SK-N-SH (cell line): ENCODE data around the gene GRK1. TPM values are rescaled to one million over a fixed set of nuclear protein-coding genes. Genes with fewer than 3 reads are reported as not detected.

Experiments
- CTCF ChIA-PET: fragments of 300-600, 350-600 bp; formaldehyde crosslinking; extraction: SDS; loops from one replicate; lab custom pipeline; 2021; lab: Yijun Ruan, JAX
- POLR2A ChIA-PET: fragments of 350-600 bp; sonication (Branson Sonifier 250); formaldehyde crosslinking; extraction: SDS; loops from one replicate; lab custom pipeline; 2020; ENCODE audit warnings: antibody characterized with exemption, inconsistent platforms; lab: Yijun Ruan, JAX
- DNase-seq: peaks from one replicate; pipeline ENCODE4 v3.0.0; 2012
- H2AFZ ChIP-seq: fragments of 200-600 bp; sonication (generic); 2 replicates; pipeline ENCODE4 v1.8.1; 2016; ENCODE audit warnings: antibody characterized with exemption, mild to moderate bottlenecking, low read depth
- H3F3A ChIP-seq: fragments of 200-600 bp; sonication (generic); replicated peaks from 2 replicates; pipeline ENCODE3; 2016; ENCODE audit warnings: antibody characterized with exemption, mild to moderate bottlenecking; ENCODE audit not compliant: insufficient read depth
- H3K27ac ChIP-seq, 2 experiments: fragments of 200-500 bp in 1 of 2; fragments of 200-600 bp in 1 of 2; sonication (Bioruptor generic) in 1 of 2; sonication (generic), shearing (Covaris generic) in 1 of 2; 2 replicates each; pipeline versions ENCODE4 v1.5.1 to v1.6.1; 2014 to 2016; ENCODE audit warnings: low read depth in 2 of 2, inconsistent platforms in 1 of 2, low read length in 1 of 2, mild to moderate bottlenecking in 1 of 2, mixed read lengths in 1 of 2
- H3K27me3 ChIP-seq: fragments of 200-600 bp; sonication (generic), shearing (Covaris generic); 2 replicates; pipeline ENCODE4 v1.6.1; 2016; ENCODE audit warnings: mixed run types; ENCODE audit not compliant: insufficient read depth
- H3K36me3 ChIP-seq, 2 experiments: fragments of 200-500 bp in 1 of 2; fragments of 200-600 bp in 1 of 2; sonication (Bioruptor generic) in 1 of 2; sonication (generic) in 1 of 2; replicated peaks in 1 of 2; 2 replicates each; pipeline versions ENCODE3 to v1.5.1; 2014 to 2016; ENCODE audit warnings: low read length in 1 of 2, mild to moderate bottlenecking in 1 of 2; ENCODE audit not compliant: insufficient read depth in 2 of 2, control insufficient read depth in 1 of 2
- H3K4me1 ChIP-seq, 2 experiments: fragments of 200-500 bp in 1 of 2; fragments of 200-600 bp in 1 of 2; sonication (Bioruptor generic) in 1 of 2; sonication (generic), shearing (Covaris generic) in 1 of 2; 2 replicates each; pipeline versions ENCODE4 v1.5.1 to v1.6.1; 2014 to 2016; ENCODE audit warnings: low read depth in 1 of 2, low read length in 1 of 2, mixed run types in 1 of 2; ENCODE audit not compliant: insufficient read depth in 2 of 2, control insufficient read depth in 1 of 2
- H3K4me2 ChIP-seq: fragments of 200-600 bp; sonication (generic), shearing (Covaris generic); 2 replicates; pipeline ENCODE4 v1.6.1; 2017; ENCODE audit warnings: mixed run types
- H3K4me3 ChIP-seq, 2 experiments: fragments of 200-500 bp in 1 of 2; fragments of 200-600 bp in 1 of 2; sonication (Bioruptor generic) in 1 of 2; sonication (generic), shearing (Covaris generic) in 1 of 2; 2 replicates each; pipeline versions ENCODE4 v1.5.1 to v1.8.1; 2014 to 2016; ENCODE audit warnings: low read depth in 2 of 2, inconsistent platforms in 1 of 2, low read length in 1 of 2, mild to moderate bottlenecking in 1 of 2, mixed read lengths in 1 of 2, moderate library complexity in 1 of 2
- H3K79me2 ChIP-seq: fragments of 200-600 bp; sonication (generic); 2 replicates; pipeline ENCODE4 v1.8.1; 2017; ENCODE audit warnings: mild to moderate bottlenecking; ENCODE audit not compliant: insufficient read depth
- H3K9ac ChIP-seq: fragments of 200-600 bp; sonication (generic); 2 replicates; pipeline ENCODE4 v1.6.1; 2017; ENCODE audit warnings: mixed run types
- H3K9me2 ChIP-seq: fragments of 200-600 bp; sonication (generic); 2 replicates; pipeline ENCODE4 v1.6.1; 2017; ENCODE audit warnings: mixed run types
- H3K9me3 ChIP-seq: fragments of 200-600 bp; sonication (generic); 2 replicates; pipeline ENCODE4 v1.6.1; 2017; ENCODE audit warnings: mixed run types, mild to moderate bottlenecking, moderate library complexity
- H4K20me1 ChIP-seq: fragments of 200-600 bp; sonication (generic); 2 replicates; pipeline ENCODE4 v1.6.1; 2017; ENCODE audit warnings: mild to moderate bottlenecking, mixed run types; ENCODE audit not compliant: insufficient read depth
- CTCF ChIP-seq: fragments of 200-600 bp; sonication (generic); IDR thresholded peaks from 2 replicates; pipeline ENCODE4 v1.6.1; 2017; ENCODE audit warnings: antibody characterized with exemption, mild to moderate bottlenecking, moderate library complexity
- ELF1 ChIP-seq: IDR thresholded peaks from 2 replicates; pipeline ENCODE4 v1.4.0; 2012
- EZH2phosphoT487 ChIP-seq: fragments of 200-600 bp; sonication (generic); IDR thresholded peaks from 2 replicates; pipeline ENCODE4 v1.6.1; 2017; ENCODE audit warnings: low read depth, mixed run types, mild to moderate bottlenecking, antibody characterized with exemption, moderate library complexity, borderline replicate concordance
- GABPA ChIP-seq: IDR thresholded peaks from 2 replicates; pipeline ENCODE4 v1.4.0; 2012; ENCODE audit warnings: low read depth, mild to moderate bottlenecking
- IRF3 ChIP-seq: fragments of 150-350 bp; IDR thresholded peaks from 2 replicates; pipeline ENCODE4 v1.6.1; 2016; ENCODE audit warnings: mild to moderate bottlenecking, low read depth, low read length
- JUND ChIP-seq: IDR thresholded peaks from 2 replicates; pipeline ENCODE4 v1.4.0; 2012
- MAX ChIP-seq: IDR thresholded peaks from 2 replicates; pipeline ENCODE4 v1.4.0; 2012; ENCODE audit warnings: low read depth
- MXI1 ChIP-seq: IDR thresholded peaks from 2 replicates; pipeline ENCODE4 v1.6.1; 2012; ENCODE audit warnings: mild to moderate bottlenecking, low read depth, low read length, improper control_type of control experiment
- NFIC ChIP-seq: IDR thresholded peaks from 2 replicates; pipeline ENCODE4 v1.4.0; 2012; ENCODE audit warnings: borderline replicate concordance
- POLR2AphosphoS5 ChIP-seq: IDR thresholded peaks from 2 replicates; pipeline ENCODE4 v1.6.1; 2012; ENCODE audit warnings: low read depth, low read length
- RCOR1 ChIP-seq: fragments of 150-350 bp; IDR thresholded peaks from 2 replicates; pipeline ENCODE4 v1.6.1; 2017; ENCODE audit warnings: antibody characterized with exemption, low read length
- RFX5 ChIP-seq: IDR thresholded peaks from 2 replicates; pipeline ENCODE4 v1.6.1; 2012; ENCODE audit warnings: mild to moderate bottlenecking, improper control_type of control experiment, low read length
- RXRA ChIP-seq: IDR thresholded peaks from 2 replicates; pipeline ENCODE4 v1.4.0; 2012; ENCODE audit warnings: low read depth, mild to moderate bottlenecking, borderline replicate concordance
- ZBTB33 ChIP-seq: IDR thresholded peaks from 2 replicates; pipeline ENCODE4 v1.4.0; 2012; ENCODE audit warnings: low read depth, borderline replicate concordance
- WGBS: methylation state at CpG from one replicate; pipeline ENCODE4 v1.1.6; 2017; ENCODE audit warnings: low lambda C conversion rate; 5-methylcytosine and 5-hydroxymethylcytosine counted together
- polyA plus RNA-seq, 3 experiments: library from polyadenylated mRNA; depleted of rRNA; stranded (reverse); fragments of >200 nt; gene quantifications; 2 replicates each; pipeline ENCODE4 v1.2.3, GENCODE V29; 2012
- TF ChIP-seq, protein P1 (sequence below): IDR thresholded peaks from 2 replicates; pipeline ENCODE4 v1.6.1; 2012; ENCODE audit warnings: mild to moderate bottlenecking, low read depth, low read length, moderate library complexity

Gene GRK1
- polyA plus RNA-seq, 1 of the 3 experiments (the other 2 are of a cell fraction), result 0.12 TPM

GRCh38 chr13:113744197-113745000, 77.4 kb downstream of the GRK1 start:
- POLR2A ChIA-PET, result no interaction called here
- H3K27me3 ChIP-seq, result no peaks in the 10 kb centered on the region

DNA sequence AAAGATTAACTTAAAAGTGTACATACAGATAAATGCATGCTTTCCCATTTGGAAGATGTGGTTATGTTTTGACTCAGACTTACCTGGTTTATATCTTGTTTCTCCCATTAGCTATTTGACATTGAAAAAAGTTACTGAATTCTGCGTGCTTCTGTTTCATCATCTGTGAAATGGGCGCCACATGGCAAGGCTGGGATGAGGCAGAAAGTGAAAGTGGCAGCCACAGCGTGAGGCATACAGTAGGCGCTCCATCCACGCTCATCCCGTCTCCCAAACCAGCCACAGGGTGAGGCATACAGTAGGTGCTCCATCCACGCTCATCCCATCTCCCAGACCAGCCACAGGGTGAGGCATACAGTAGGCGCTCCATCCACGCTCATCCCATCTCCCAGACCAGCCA, 78.0 kb downstream of the GRK1 start:
- Histone ChIP-seq H3K79me2 (no peaks in the 10 kb centered on the region), H3K27ac (no peak overlapping the region), H3K4me3 (no peak overlapping the region), H3K9me2 (no peaks in the 10 kb centered on the region), H3K36me3 (no peaks in the 10 kb centered on the region), H3F3A (no peaks in the 10 kb centered on the region), H2AFZ (no peak overlapping the region), H3K4me1 (peaks cover 0 to 29% of the 10 kb centered on the region in 2 experiments; a peak in 1 of 4 replicates), H3K9me3 (no peaks in the 10 kb centered on the region), H3K4me2 (no peak overlapping the region), H3K27me3 (no peaks in the 10 kb centered on the region), H3K9ac (no peak overlapping the region), H4K20me1 (no peaks in the 10 kb centered on the region)
- WGBS, result 95% methylated on average over 9 of the region's 9 CpGs
- DNase-seq, result no peak
- ChIA-PET CTCF (no interaction called here), POLR2A (no interaction called here)
- TF ChIP-seq GABPA, result no peak
- TF ChIP-seq IRF3, result no peak
- TF ChIP-seq NFIC, result no peak
- no peak for TF ChIP-seq ZBTB33
- no peak for TF ChIP-seq POLR2AphosphoS5
- TF ChIP-seq EZH2phosphoT487, result no peak
- TF ChIP-seq, protein P1, sequence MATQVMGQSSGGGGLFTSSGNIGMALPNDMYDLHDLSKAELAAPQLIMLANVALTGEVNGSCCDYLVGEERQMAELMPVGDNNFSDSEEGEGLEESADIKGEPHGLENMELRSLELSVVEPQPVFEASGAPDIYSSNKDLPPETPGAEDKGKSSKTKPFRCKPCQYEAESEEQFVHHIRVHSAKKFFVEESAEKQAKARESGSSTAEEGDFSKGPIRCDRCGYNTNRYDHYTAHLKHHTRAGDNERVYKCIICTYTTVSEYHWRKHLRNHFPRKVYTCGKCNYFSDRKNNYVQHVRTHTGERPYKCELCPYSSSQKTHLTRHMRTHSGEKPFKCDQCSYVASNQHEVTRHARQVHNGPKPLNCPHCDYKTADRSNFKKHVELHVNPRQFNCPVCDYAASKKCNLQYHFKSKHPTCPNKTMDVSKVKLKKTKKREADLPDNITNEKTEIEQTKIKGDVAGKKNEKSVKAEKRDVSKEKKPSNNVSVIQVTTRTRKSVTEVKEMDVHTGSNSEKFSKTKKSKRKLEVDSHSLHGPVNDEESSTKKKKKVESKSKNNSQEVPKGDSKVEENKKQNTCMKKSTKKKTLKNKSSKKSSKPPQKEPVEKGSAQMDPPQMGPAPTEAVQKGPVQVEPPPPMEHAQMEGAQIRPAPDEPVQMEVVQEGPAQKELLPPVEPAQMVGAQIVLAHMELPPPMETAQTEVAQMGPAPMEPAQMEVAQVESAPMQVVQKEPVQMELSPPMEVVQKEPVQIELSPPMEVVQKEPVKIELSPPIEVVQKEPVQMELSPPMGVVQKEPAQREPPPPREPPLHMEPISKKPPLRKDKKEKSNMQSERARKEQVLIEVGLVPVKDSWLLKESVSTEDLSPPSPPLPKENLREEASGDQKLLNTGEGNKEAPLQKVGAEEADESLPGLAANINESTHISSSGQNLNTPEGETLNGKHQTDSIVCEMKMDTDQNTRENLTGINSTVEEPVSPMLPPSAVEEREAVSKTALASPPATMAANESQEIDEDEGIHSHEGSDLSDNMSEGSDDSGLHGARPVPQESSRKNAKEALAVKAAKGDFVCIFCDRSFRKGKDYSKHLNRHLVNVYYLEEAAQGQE, result no peak
- TF ChIP-seq MAX, result no peak
- TF ChIP-seq JUND, result no peak
- no peak for TF ChIP-seq CTCF
- TF ChIP-seq RCOR1, result no peak

More at GRCh38 chr13:113744197-113745000, 77.4 kb downstream of the GRK1 start:
- TF ChIP-seq IRF3 (no peak), RFX5 (no peak), RXRA (no peak), POLR2AphosphoS5 (no peak), MXI1 (no peak), ELF1 (no peak)
- WGBS, result 90% methylated on average over 16 of the region's 21 CpGs
- Histone ChIP-seq H3K27ac (no peak overlapping the region), H3F3A (no peaks in the 10 kb centered on the region), H4K20me1 (no peaks in the 10 kb centered on the region), H3K36me3 (no peaks in the 10 kb centered on the region), H3K4me1 (peaks cover 0 to 34% of the 10 kb centered on the region in 2 experiments; a peak in 1 of 4 replicates), H3K79me2 (no peaks in the 10 kb centered on the region), H3K9me2 (no peaks in the 10 kb centered on the region), H3K4me2 (no peak overlapping the region), H3K9ac (no peak overlapping the region), H3K4me3 (no peak overlapping the region), H3K9me3 (no peaks in the 10 kb centered on the region), H2AFZ (no peak overlapping the region)
- CTCF ChIA-PET, result no interaction called here
- DNase-seq, result no peak
